NCI-H345 treated with DMSO at 0.1 percent for 48 hours (cell line): ENCODE measurements around the gene HTR4.

ENCODE experiments used
- DNase-seq: peaks from one replicate; lab custom pipeline; 2025; ENCODE audit not compliant: unreplicated experiment; lab: John Stamatoyannopoulos, UW

Gene HTR4

DNA sequence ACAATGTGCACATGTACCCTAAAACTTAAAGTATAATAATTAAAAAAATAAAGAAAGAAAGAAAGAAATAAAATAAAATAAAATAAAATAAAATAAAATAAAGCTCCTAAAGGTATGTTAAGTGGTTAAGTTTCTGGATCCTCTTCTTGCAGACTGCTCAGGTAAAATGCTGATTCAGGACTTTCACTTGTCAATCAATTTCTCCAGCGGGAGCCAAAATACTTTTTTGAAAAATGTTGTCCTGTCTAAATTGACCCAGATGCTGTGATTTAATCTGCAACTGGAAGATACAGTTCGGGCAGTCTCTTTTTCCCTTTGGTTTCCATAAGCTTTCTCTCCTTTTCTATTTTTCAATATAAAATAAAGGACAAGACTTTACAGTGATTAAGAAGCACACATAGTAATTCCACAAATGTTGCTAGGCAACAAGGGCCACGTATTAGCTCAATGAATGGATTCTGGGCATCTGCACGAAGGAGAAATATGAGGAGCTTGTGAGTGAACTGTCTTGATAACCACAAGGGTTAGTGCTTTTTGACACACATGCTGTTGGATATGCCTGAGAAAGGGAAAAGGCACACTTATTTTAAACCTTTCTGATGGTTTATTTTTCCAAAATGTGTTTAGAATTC is 38.6 kb downstream of the HTR4 start:
- DNase-seq, result no peak

DNA sequence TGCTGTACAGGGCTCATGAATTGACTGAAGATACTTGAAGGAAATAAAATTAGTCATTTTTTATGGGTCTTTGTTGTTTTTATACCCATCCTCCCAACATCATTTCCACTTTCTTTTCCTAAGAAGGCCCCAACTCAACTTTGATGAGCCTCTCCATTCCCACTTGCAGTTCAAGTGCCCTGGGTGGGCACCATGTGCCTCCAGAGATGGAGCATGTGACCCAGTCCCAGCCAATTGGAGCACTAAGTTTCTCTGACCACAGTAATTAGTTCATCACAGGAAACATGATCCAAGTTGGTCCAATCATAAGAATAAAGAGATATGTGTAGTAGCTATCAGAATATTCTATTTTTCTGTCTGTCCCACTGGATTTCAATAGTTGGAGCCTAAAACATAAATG is 46.9 kb downstream of the HTR4 start:
- no peak for DNase-seq

DNA sequence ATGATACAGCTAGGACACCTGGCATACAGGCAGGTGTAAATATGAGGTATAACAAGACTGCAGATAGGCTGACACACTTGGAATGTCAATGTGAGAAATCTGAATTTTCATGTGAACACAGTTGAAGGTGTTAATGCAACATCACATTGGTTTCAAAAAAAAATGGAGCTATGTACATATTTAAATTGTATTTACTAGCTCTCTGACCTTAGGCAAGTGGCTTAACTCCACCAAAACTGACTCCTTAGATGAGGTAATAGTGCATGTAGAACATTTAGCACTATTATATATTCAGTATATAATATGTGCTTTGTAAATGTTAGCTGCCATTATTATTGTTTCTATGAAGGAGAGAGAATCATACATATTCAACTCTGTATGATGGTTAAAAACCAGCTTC is 48.0 kb downstream of the HTR4 start:
- DNase-seq, result no peak

DNA sequence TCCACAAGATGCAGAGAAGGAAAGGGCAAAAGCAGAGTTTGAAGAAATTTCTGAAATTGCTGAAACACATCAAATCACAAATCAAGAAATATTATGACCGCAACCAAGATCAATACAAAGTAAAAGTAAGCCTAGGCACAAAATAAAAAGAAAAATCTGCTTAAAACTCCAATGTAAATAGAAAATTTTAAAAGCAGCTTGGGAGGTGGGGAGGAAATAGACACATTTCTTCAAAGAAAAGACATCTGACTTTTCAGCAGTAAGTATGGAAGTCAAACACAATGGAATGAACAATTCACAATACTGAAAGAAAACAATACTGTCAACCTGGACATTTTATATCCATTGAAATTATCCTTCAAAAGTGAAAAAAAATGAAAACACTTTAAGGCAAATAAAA is 55.1 kb downstream of the HTR4 start:
- DNase-seq, result no peak

DNA sequence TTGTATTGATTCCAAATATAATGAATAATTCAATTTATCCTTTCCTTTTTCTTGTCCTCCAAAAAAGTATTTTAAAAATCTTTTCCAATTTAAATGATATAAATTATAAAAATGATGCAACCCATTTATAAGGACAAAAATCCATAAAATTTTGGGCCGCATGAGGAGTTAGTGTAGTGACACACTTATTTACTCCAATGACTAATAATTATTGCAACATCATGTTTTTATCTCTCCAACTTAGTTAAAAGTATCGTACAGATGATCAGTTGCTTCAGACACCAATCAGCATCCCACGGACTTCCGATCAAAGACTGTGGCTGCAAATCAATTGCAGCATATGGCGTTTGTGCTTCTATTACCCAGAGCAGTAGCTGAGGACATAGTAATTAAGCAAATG is 58.6 kb downstream of the HTR4 start:
- no peak for DNase-seq

DNA sequence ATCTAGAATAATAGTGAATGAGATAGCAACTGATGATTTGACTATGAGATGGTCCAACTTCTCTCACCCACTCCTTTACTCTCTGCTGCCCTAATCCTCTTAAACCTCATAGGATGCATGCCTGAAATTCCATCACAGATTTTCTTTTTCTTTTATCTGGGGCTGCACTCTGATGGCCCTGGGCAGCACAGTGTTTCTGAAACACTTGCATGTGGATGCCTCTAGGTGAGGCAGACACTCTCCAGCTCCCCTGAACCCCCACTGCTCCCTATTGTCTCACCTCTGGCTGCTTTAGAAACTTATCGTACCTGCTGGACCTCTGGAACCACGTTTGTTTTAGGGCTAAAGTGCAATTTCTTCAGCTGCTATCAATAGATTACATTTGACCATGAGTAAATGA is 67.5 kb downstream of the HTR4 start:
- DNase-seq, result no peak

DNA sequence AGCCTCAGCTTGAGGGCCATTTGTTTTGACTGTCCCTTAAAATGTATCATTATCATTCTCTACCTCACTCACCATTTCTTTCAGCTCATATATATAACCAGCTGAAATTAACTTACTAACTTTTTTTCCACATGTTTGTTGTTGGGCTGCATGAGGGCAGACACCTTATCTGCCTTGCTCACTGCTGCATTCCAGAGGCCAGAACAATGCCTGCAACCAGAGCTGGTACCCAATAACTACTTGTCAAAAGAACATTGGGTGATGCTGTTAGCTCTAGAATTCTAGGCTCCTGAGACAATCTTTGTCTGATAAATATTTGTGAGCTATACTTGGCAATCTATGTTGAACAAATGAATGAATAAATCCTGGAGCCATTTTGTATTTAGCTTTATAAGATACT is 68.3 kb downstream of the HTR4 start:
- DNase-seq, result no peak

DNA sequence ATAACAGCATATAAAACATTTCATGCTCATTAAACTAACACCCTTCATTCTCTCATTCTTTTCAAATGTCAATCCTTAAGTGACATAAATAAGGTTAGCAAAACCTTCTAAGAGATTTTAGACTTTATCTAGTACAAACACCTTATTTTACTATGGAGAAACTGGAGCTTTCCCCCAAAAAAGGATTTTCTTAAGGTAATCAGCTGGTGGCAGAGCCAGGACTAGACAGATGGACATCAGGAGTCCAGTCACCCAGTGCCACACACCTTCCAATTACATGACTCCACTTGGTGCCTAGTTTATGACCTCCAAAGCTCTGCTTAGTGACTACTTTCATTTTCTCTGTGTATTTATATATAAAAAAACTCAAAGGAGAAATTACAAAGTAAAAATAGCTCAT is 70.2 kb downstream of the HTR4 start:
- no peak for DNase-seq

DNA sequence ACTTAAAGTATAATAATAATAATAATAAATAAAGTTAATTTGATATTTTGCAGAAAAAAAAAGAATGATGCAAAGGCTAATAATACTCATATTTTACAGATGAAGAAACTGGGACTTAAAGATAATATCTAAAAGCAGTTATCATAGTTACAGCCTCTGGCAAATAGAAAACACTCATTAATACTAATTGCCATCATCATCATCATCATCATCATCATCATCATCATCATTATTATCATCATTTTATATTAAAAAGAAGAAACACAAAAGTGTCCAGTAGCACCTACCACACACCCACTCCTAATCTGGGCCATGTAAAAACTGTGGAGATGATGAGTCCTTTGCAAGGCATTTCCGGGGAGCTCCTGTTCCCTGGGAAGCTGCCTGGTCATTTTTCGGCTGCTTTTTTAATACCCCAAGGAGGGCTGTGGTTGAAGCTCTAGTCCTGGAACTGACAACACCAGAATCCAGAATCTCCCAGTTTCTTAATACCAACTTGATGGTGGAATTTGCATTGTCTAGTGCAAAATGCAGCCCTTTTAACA is 70.8 kb downstream of the HTR4 start:
- no peak for DNase-seq

DNA sequence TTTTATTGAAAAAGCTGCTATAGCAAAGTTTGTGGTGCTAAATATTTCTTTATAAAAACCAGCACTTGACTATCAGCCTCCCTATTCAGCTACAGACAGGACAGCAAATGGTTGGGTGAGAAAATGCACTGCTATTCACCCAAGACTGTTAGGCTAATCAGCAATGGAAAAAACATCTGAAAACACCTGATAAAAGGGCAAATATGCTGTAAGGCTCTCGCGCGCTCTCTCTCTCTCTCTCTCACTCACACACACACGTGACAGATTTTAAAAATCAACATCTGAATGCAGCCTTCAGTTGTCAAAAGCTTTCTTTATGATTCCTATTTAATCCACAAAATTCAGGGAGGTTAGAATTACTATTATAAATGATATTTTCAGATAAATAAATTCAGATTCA is 80.2 kb downstream of the HTR4 start:
- DNase-seq, result no peak

DNA sequence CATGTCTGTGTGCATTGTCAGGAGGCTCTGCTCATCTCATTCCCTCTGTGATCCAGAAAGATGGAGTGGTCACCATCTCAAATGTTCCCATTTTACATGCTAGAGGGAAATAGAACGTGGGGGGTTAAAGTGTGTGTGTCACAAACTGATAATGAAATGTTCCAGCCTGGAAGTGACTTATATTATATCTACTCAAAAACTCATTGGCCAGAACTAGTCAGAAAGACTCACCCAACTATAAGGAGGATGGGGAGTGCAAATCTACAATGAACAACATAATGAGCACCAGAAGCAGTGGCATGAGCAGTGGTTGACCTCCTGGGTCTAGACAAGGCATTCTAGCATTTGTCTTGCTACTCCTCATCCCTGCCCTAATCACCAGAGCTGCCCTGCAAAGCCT is 81.0 kb downstream of the HTR4 start:
- no peak for DNase-seq

DNA sequence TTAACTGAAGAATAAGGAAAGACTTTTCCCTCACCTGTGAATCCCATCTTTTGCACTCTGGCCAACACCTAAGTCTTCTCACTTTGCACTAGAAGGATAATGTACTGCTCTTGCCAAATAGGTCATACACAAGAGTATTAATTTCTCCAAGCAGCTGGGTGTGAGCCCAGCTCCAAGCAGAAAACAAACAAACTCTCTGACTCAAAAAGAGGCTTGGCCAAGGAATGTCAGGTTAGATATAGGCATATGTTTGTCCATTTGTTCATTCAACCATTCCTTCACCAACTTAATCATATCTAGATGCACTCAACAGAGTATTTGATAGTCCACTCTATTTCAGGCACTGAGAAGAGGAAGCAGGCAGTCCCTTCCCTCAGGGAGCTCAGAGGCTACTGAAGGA is 84.4 kb downstream of the HTR4 start:
- DNase-seq, result no peak

DNA sequence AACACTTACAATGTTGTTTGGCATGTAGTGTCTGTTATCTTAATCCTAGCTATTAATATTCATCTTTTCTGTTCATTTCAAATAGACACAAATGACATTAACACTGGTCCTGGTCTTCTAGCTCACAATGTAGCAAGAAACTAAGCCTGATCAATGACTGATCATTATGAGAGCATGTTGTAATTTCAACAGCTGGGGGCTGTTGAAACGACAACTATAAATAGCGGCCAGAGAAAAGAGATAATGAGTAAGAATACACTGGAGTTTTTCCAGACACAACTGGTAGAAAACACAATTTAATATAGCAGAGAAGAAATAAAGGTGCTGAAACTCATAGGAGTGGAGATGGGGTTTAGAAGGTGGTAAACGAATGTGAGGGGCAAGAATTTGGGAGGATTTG is 89.2 kb downstream of the HTR4 start:
- DNase-seq, result no peak

DNA sequence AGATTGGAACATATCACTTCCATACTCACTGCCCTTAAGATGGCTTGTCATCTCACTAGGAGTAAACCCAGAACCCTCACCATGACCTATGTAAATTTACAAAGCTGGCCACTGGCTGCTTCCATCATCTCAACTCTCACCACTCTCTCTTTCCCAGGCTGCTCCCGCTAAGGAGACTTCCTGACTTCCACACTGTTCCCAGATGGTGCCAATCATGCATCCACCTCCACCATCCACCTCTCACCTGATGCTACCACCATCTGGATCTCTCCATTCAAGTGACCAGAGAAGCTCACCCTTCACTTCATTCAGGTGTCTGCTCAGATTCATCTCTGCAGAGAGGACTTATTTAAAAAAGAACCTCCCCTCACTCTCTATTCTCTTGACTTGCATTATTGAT is 91.3 kb downstream of the HTR4 start:
- no peak for DNase-seq

DNA sequence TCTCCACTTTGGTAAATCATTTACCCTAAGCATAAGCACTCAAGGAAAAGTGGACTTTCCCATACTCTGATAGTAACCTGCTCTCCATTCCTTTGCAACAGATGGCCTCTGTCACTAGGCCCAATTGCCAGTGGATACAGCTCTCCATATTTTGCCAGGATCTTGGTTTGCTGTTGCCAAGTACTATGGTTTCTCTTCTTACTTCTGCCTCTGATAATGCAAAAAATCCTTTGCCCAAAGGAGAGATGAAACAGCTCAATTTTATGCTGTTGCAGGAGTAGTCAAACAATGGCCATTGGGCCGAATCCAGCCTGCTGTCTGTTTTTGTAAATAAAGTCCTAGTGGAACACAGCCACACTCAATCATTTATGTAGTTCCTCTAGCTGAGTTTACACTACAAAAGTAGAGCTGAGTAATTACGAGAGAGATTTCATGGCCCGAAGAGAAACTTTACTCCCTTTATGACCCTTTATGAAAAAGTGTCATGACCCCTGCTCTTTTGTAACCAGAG is 92.5 kb downstream of the HTR4 start:
- no peak for DNase-seq

DNA sequence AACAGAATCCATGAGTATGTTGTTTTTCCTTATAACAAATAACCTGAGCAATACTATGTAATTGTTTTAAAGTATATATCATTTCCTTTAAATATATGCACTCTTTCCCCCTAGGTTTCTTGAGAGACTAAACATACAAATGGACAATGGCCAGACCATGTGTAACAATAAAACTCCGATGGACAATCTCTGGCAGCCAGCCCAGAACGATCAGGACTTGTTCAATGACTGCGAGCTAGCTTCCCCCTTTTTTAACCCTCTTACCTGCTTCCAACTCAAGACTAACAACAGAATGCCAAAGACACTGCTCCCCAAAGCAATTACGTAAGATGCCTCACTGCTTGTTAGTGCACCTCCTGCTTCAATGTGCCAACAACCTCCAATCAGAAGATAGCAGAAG is 94.9 kb downstream of the HTR4 start:
- no peak for DNase-seq

DNA sequence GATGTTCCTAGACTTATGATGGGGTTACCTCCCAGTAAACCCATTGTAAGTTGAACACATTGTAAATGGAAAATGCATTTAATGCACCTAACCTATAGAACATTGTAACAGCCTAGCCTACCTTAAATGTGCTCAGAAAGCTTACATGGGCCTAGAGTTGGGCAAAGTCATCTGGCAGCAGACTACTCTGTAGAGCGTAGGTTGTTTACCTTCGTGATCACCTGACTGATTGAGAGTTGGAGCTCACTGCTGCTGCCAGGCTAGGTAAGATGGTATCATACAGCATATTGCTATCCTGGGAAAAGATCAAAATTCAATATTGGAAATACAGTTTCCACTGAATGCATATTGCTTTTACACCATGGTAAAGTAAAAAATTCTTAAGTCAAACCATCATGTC is 95.4 kb downstream of the HTR4 start:
- no peak for DNase-seq

DNA sequence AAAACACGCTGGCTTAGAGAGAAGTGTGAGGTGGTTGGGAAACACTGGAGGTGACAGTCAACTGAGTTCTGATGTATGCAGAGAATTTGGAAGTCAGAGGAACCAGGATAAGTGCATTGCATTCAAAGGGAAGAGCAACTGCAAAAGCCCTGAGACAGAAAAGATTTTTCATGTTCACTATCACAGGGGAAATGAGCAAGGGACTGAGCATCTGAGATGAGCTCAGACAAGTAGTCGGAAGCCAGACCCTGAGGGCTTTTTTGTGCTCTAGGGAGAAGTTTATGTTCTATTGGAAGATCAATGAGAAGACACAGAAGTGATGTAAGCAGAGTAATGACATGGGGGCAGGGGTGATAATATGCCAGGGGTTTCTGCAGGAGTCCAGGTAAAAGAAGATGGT is 97.5 kb downstream of the HTR4 start:
- no peak for DNase-seq

DNA sequence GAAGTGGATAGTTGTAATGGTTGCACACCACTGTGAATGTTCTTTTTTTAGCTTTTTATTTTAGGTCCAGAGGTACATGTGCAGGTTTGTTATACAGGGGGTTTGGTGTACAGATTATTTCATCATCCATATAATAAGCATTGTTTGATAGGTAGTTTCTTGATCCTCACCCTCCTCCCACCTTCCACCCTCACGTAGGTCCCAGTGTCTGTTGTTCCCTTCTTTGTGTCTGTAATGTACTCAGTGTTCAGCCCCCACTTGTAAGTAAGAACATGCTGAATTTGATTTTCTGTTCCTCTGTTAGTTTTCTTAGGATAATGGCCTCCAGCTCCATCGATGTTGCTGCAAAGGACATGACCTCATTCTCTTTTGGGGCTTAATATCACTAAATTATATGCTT is 99.7 kb downstream of the HTR4 start:
- DNase-seq, result no peak

DNA sequence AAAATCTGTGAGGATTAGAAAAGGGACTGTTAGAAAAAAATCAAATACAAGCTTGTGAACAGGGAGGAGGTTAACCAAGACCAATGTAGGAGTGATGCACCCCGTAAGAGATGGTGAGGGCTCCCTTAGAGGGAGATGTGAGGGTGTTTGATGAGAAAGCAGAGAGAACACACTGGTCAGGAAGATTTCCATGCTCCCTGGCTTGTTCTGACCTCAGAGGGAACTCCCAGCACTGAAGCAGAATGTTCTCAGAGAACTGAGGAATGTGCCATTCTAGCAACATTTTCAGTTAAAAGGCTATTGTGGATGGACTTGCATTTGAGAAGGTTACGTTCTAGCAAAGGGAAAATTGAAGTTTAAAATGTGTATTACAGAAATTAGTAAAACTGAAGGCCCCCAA is 110.6 kb downstream of the HTR4 start:
- DNase-seq, result no peak

DNA sequence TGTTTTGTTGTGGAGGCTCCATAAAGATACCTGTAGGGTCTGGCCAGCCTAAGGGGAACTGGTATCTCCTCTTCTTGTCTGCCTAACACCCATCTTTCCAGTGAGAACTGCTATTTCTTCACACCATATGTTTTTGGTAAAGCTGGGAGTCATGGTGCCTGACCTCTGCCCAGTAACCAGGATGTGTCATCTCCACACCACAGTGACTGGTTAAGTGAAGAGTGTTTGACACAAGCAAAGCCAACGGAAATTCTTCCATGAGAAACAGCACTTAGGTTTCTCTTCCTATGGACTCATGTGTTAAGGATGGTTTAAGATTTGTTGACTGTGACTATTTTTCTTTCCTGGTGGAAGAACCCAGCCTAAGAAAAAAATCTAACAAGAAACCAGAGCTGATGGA is 111.5 kb downstream of the HTR4 start:
- no peak for DNase-seq

DNA sequence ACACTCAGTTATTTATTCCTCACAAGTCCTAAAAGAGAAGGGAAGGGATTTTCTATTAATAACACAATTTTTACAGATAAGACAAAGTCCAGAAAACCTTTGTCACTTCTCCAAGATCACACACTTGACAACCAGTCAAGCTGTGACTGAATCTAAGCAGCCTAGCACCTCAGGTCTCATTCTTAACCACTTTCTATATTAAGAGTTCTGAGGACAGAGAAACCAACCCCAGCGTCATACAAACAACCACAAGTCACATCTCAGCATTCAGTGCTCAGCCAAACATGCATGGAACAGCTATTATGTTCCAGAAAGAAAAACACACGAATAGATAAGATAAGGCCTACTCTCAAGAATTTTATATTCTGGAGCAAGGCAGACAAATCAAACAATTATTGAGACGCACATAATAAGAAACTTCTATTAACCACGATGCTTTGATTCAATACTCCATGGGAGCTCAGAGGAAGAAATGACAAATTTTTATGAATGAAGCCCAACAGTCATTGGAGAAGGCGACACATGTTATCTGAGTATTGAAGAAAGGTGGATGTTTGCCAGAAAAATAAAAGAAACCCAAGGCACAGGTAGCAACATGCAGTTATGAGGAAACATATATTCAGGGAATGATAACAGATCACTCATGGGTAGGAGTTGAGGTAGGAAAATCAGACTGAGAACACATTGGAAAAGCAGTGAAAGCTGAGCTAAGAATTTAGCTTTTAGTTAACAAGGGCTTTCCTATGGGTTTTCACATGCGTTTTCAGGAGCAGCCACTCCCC is 113.1 kb downstream of the HTR4 start:
- no peak for DNase-seq

DNA sequence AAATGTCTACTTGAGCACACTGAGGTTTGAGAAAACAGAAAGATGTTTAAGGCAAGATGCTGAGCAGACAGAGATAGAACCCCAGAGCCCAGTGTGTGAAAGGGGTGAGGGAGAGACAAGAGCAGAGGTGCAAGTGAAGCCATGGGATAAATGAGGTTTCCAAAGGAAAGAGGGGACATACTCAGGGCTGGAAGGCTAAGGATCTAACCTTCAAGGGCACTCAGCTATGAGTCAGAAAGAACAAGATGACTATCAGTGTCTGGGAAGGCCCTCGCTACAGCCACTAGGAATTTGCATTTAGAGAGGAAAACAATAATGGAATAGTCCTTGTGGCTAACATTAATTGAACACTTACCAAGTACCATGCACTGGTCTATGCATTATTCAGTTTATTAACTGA is 113.7 kb downstream of the HTR4 start:
- DNase-seq, result no peak
